ENCODE data around the gene STAB2.

The STAB2 gene

DNA sequence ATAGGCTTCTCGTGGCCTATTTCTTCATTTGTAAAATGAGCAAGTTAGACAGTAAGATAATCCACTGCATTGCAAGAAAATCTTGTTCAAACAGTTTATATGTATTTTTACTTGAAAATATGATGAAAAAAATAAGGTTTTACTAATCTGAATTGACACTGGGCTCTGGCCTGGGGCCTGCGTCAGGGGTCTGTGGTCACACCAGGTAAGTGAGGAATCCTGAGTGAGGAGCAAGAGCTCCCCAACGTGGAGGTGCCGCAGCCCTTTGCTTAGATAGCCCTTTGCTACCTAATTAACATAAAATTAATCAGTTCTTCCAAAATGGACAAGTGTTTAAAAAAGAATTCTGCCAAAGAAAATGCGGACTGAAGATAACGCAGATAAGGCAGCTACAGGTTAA lies 39.1 kb upstream of the STAB2 start:
- TF ChIP-seq, protein P1, sequence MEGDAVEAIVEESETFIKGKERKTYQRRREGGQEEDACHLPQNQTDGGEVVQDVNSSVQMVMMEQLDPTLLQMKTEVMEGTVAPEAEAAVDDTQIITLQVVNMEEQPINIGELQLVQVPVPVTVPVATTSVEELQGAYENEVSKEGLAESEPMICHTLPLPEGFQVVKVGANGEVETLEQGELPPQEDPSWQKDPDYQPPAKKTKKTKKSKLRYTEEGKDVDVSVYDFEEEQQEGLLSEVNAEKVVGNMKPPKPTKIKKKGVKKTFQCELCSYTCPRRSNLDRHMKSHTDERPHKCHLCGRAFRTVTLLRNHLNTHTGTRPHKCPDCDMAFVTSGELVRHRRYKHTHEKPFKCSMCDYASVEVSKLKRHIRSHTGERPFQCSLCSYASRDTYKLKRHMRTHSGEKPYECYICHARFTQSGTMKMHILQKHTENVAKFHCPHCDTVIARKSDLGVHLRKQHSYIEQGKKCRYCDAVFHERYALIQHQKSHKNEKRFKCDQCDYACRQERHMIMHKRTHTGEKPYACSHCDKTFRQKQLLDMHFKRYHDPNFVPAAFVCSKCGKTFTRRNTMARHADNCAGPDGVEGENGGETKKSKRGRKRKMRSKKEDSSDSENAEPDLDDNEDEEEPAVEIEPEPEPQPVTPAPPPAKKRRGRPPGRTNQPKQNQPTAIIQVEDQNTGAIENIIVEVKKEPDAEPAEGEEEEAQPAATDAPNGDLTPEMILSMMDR (IDR thresholded peaks at IDR 0.05), result no peak
- TF ChIP-seq ZFX (IDR thresholded peaks at IDR 0.05; ENCODE audit: borderline replicate concordance), result no peak
- H3K27ac ChIP-seq, result no peak overlapping the region

DNA sequence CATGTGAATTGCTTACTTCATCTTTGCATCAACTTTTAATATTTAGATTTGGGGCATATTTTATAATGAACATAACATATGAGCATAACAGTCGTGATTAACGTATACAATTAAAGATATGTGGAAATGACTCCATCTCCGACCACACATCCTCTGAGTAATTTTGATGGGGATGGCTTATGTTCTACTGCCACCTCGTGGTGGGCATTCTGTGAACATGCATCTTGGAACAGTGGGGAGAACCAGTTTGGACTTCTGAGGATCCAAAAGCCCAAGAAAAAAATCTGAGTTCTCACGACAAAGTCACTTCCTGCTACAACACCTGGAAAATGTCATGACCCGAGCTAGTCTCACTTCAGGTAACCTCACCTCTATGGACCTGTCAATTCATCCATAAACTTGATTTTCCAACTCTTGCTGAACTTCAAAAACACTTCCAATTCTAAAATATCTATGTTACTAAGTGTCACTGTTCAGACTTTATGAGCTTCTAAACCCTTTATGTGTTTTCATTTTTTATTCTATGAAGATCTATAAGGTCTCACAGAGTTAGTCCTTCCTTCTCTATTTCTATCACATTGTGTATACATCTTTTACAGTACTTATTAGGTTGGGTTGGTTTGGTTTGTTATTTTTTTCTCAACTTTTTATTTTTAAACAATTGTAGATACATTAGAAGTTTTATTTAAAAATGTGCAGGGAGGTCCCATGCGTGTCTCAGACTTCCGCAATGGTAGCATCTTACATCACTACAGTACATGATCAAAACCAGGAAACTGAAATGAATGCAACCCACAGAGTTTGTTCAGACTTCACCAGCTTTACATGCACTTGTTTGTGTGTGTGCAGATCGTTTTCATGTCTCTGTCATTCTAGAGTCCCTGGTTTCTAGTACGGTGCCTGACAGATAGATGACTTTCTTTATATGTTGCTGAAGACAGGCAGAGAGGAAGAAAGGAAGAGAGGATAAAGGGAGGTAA lies 38.2 kb upstream of the STAB2 start:
- no peak for TF ChIP-seq ZFX (IDR thresholded peaks at IDR 0.05; ENCODE audit: borderline replicate concordance)
- TF ChIP-seq, protein P1 (IDR thresholded peaks at IDR 0.05), result peak; percentile 94
- H3K27ac ChIP-seq, result no peak overlapping the region

DNA sequence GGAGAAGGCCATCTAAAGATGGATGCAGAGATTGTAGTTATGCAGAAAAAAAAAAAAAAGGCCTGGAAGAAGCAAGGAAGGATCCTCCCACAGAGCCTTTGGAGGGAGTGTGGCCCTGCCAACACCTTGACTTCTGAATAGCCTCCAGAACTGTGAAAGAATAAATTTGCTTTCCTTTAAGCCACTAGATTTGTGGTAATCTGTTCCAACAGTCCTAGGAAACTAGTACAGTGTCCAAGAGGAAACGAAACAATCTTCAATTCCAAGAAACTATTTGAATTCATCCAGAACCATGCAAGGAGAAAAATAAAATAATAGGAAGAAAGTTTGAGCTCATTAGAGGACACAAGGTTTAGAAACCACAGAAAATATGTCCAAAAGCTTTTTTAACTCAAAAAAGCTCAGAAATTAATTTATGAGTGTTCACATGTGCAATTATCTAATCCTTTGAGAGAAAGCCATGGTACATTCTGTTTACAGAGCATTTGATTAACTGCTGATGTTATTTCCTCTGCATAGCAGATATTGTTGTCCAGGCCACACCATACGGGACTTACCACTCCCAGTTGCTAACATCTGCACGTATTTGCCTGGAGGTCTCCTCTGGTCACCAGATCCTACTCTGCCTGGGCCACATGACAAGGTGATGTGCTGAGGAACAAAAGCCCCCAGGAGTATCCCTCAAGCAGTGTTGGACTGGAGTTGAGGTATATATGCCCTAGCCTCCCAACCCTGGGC lies 30.0 kb upstream of the STAB2 start:
- TF ChIP-seq ZFX (IDR thresholded peaks at IDR 0.05; ENCODE audit: borderline replicate concordance), result no peak
- TF ChIP-seq, protein P1 (IDR thresholded peaks at IDR 0.05), result no peak
- H3K27ac ChIP-seq, result no peak overlapping the region

DNA sequence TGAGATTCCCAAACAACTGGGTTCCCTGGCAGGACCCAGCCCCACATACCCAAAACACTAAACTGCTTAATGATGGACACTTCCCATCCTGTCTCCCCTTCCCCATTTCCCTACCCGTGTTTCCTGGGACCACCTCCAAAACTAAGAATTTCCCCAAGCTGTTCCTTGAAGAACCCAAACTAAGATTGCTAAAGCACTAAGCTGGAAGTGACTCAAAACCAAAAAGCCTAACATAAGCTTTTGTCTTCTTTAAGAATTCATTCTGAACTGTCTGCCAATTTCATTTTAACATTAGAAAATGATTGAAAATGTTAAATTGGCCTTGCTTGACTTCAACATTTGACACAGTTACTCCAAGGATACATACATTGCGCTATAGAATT lies 29.5 kb upstream of the STAB2 start:
- no peak overlapping the region for H3K27ac ChIP-seq

DNA sequence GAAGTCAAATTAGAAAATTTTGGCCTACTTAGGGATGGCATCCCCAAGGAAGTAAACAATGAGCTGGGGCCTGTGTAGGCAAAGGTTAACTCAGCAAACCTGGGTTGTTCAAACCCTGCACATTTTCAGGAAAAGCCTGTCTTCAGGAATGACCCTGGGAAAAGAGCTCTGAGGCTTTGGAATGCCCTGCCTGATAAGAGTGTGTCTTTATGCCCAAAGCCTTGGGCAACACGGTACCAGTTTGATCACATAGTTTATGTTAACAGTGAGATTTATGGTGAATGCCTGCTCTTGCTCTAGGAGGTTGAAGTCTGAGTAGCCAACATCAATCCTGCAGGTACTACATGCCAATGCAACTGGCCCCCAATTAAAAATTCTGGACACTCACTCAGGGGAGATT lies 28.2 kb upstream of the STAB2 start:
- TF ChIP-seq, protein P1 (IDR thresholded peaks at IDR 0.05), result no peak
- TF ChIP-seq ZFX (IDR thresholded peaks at IDR 0.05; ENCODE audit: borderline replicate concordance), result no peak
- no peak overlapping the region for H3K27ac ChIP-seq

More for the DNA sequence above, 29.5 kb upstream of the STAB2 start:
- TF ChIP-seq, protein P1 (IDR thresholded peaks at IDR 0.05), result no peak
- no peak for TF ChIP-seq ZFX (IDR thresholded peaks at IDR 0.05; ENCODE audit: borderline replicate concordance)

DNA sequence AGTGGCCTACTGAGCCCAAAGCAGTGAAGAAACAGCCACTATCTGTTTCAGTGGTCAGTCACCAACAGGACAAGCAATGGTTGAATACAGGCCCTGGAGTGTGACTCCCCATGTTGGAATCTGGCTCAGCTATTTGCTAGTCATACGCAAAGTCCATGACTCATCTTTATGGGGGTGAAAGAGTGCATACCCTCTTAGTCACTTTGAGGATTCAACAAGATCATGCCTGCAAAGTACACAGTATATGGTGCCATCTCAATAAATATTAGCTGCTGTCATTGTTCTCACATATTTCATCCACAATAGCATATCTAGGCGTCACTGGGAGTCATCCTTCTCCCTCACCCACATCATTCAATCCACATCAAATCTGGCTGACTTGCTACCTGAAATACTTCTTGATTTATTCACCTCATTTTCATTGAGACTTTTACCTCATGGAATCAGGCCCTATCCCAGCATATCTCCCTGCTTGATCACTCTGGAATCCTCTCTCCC lies 26.4 kb upstream of the STAB2 start:
- no peak overlapping the region for H3K27ac ChIP-seq
- TF ChIP-seq ZFX (IDR thresholded peaks at IDR 0.05; ENCODE audit: borderline replicate concordance), result no peak
- TF ChIP-seq, protein P1 (IDR thresholded peaks at IDR 0.05), result no peak
